ENCODE results near the gene ALDH4A1. TPM values are rescaled to one million over a fixed set of nuclear protein-coding genes. Genes with fewer than 3 reads are reported as not detected.

Gene ALDH4A1
- total RNA-seq, 1 donor from 2014 or later, result 30.0 TPM

DNA sequence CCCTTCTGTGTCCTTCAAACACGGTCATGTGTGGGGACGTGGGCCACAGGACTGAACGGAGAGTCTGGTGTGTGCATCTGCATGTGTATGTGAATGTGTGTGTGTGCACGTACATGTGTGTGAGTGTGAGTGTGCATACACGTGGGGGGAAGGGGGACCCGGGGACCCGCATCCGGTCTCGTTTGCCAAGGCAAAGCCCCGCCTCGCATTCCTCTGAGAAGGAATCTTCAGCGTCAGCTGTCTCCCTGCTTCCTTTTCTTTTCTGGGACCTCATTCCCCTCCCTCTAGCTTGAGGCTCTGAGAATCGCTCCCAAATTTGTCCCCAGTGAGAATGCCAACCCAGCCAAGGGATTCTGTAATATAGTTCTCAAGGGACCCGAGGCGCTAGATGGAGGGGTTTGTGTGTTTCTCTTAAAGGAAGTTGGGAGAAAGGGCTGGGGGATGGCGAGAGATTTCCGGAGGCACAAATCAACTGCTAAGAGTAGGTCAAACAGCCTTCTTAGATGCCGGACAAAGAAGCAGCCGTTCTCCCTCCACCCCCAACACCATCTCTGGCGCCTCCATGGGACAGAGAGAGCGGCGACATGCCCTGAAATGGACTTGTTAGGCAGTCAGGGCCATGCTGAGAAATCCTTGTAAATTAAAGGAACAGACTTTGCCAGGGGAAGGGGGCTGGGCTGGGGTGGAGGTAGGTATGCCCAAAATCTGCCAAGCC is 47.5 kb upstream of the ALDH4A1 start:
- H3K27ac Mint-ChIP-seq, result peak overlapping the region; percentile 89
- peak overlapping the region; percentile 7 for H3K4me3 Mint-ChIP-seq (ENCODE audit: low read depth)
- H3K4me1 Mint-ChIP-seq (ENCODE audit: low read depth), result peaks cover 44% of the 10 kb centered on the region
- DNase-seq (ENCODE audit: low spot score, unreplicated experiment), result no peak
- H3K36me3 Mint-ChIP-seq (ENCODE audit: insufficient read depth), result peaks cover 3% of the 10 kb centered on the region
- H3K9me3 Mint-ChIP-seq (ENCODE audit: low read depth), result no peaks in the 10 kb centered on the region
- H3K27me3 Mint-ChIP-seq, result peaks cover 8% of the 10 kb centered on the region
- TF ChIP-seq, protein P1, sequence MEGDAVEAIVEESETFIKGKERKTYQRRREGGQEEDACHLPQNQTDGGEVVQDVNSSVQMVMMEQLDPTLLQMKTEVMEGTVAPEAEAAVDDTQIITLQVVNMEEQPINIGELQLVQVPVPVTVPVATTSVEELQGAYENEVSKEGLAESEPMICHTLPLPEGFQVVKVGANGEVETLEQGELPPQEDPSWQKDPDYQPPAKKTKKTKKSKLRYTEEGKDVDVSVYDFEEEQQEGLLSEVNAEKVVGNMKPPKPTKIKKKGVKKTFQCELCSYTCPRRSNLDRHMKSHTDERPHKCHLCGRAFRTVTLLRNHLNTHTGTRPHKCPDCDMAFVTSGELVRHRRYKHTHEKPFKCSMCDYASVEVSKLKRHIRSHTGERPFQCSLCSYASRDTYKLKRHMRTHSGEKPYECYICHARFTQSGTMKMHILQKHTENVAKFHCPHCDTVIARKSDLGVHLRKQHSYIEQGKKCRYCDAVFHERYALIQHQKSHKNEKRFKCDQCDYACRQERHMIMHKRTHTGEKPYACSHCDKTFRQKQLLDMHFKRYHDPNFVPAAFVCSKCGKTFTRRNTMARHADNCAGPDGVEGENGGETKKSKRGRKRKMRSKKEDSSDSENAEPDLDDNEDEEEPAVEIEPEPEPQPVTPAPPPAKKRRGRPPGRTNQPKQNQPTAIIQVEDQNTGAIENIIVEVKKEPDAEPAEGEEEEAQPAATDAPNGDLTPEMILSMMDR (IDR thresholded peaks at IDR 0.05; ENCODE audit: unreplicated experiment), result peak; percentile 19

DNA sequence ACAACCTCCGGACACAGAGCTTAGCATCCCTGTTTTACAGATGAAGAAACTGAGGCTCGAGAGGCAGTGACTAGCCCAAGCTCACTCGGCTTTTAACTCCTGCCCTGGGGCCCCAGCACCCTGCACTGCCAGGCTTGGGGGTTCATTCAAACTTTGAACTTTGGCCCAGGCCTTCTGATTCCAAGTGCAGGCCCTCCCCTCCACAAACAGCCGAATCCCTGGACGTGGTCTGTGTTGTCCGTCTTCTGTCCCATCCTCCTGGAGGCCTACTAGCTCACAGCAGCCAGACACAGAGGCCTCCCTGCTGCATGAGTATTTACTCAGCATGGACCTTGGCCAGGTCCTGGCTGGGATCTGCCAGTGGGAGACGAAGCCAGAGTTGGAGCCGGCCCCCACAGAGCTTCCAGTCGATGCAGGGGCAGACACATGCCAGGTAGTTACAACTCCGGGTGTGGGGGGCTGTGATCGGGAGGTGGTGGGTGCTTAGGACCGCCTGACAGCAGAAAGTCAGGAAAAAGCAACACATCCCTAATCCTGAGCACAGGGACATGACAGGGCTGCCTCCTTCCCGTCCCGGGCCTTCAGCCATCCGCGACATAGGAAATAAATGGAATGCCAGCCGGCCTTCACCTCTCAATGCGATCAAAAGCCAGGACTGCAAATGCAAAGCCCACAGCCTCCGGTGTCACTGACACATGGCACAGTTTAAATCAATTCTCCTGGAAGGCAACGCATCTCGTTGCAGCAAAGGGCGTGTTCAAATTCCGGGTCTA is 46.7 kb upstream of the ALDH4A1 start:
- TF ChIP-seq, protein P1 (IDR thresholded peaks at IDR 0.05; ENCODE audit: unreplicated experiment), result no peak
- DNase-seq (ENCODE audit: low spot score, unreplicated experiment), result no peak
- Mint-ChIP-seq H3K4me3 (ENCODE audit: low read depth) (no peak overlapping the region), H3K4me1 (ENCODE audit: low read depth) (peaks cover 36% of the 10 kb centered on the region), H3K27ac (peak overlapping the region; percentile 6), H3K27me3 (peaks cover under 1% of the 10 kb centered on the region), H3K9me3 (ENCODE audit: low read depth) (no peaks in the 10 kb centered on the region), H3K36me3 (ENCODE audit: insufficient read depth) (peaks cover 3% of the 10 kb centered on the region)

DNA sequence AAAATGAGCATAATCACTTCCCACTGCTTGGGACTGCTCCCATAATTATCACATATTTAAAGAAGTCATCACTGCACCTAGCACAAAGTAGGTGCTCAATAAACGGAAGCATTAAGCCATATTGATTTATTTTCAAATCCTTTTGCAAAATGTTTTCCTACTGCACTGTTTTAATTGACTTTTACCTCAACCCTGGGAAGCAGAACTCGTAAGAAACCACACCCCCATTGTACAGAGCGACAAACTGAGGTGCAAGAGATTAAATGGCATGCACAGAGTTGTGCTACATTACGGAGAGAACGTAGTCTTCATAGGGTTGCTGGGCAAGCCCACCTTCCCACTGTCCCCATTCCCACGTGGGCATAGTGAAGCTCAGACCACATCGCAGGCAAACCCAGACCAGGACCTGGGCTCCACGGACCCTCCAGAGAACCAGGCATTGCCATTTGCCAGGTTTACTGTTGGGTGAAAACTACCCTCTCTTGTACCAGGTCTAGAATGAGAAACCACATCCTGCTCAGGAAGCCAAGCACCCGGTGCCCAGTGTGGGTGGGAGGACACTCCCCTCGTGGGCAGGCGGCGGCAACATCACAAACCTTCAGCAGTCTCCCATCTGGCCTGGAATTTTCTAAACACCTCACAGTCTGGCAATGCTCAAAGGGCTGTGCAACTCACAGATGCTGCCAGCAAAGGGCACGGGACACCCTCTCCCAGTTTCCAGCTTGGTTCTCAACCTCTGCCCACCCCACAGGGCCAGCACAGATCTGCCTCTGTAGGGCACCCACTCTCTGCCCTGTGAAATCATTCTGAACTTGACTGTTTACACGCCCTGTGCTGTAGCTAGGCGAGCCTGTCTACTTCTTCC is 45.9 kb upstream of the ALDH4A1 start:
- no peak for DNase-seq (ENCODE audit: low spot score, unreplicated experiment)
- Mint-ChIP-seq H3K36me3 (ENCODE audit: insufficient read depth) (peaks cover 1% of the 10 kb centered on the region), H3K27me3 (no peaks in the 10 kb centered on the region), H3K4me3 (ENCODE audit: low read depth) (no peak overlapping the region), H3K9me3 (ENCODE audit: low read depth) (no peaks in the 10 kb centered on the region), H3K27ac (no peak overlapping the region), H3K4me1 (ENCODE audit: low read depth) (peaks cover 30% of the 10 kb centered on the region)
- TF ChIP-seq, protein P1 (IDR thresholded peaks at IDR 0.05; ENCODE audit: unreplicated experiment), result no peak

DNA sequence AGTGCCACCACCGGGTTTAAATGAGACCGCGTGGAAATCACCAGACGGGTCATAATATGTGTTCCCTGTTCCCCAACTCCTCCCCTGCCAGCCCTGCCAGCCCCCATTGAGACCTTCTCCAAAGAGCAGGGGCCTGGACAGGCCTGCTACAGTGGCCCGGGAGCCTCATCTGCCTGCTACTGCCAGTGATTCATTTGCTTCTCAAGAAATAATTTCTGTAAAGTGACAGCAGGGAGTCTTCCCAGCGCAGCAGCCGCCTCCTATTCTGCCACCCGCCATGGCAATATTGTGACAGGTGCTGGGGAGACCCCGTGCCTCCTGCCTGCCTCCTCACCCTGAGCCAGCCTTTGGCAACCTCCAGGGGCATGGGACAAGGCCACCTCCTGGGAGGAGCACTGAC is 45.2 kb upstream of the ALDH4A1 start:
- H3K9me3 Mint-ChIP-seq (ENCODE audit: low read depth), result no peaks in the 10 kb centered on the region
- H3K36me3 Mint-ChIP-seq (ENCODE audit: insufficient read depth), result no peaks in the 10 kb centered on the region
- H3K27me3 Mint-ChIP-seq, result no peaks in the 10 kb centered on the region
- no peak overlapping the region for H3K4me3 Mint-ChIP-seq (ENCODE audit: low read depth)
- H3K4me1 Mint-ChIP-seq (ENCODE audit: low read depth), result peaks cover 29% of the 10 kb centered on the region
- no peak for DNase-seq (ENCODE audit: low spot score, unreplicated experiment)
- H3K27ac Mint-ChIP-seq, result no peak overlapping the region
- TF ChIP-seq, protein P1 (IDR thresholded peaks at IDR 0.05; ENCODE audit: unreplicated experiment), result no peak
